Astrocyte (in vitro differentiated cells and primary cell): ENCODE data around the gene DIRAS3. TPM values are rescaled to one million over a fixed set of nuclear protein-coding genes. Genes with fewer than 3 reads are reported as not detected.

Source experiments
- DNase-seq: peaks from one replicate; pipeline ENCODE4 v3.0.0-alpha.2; 2010; ENCODE audit warnings: low read depth
- FAIRE-seq: peaks from 2 replicates; lab custom pipeline; 2011; peaks lifted over from hg19 to GRCh38; lab: Jason Lieb, UNC
- H2AFZ ChIP-seq: 2 replicates; pipeline ENCODE4 v1.6.0; 2012; ENCODE audit warnings: low read depth, low read length, inconsistent platforms
- H3K27ac ChIP-seq: 2 replicates; pipeline ENCODE4 v1.5.1; 2011; ENCODE audit warnings: low read depth, low read length, inconsistent platforms
- H3K27me3 ChIP-seq: 2 replicates; pipeline ENCODE4 v1.6.0; 2011; ENCODE audit warnings: low read length, inconsistent platforms; ENCODE audit not compliant: insufficient read depth
- H3K36me3 ChIP-seq: 2 replicates; pipeline ENCODE4 v1.5.1; 2011; ENCODE audit warnings: low read length, inconsistent platforms; ENCODE audit not compliant: insufficient read depth
- H3K4me1 ChIP-seq: 2 replicates; pipeline ENCODE4 v1.5.1; 2011; ENCODE audit warnings: low read length, inconsistent platforms; ENCODE audit not compliant: insufficient read depth
- H3K4me2 ChIP-seq: 2 replicates; pipeline ENCODE4 v1.6.0; 2012; ENCODE audit warnings: low read length, inconsistent platforms
- H3K4me3 ChIP-seq: 2 replicates; pipeline ENCODE4 v1.5.1; 2011; ENCODE audit warnings: low read depth, mild to moderate bottlenecking, low read length, inconsistent platforms; ENCODE audit not compliant: insufficient read depth
- H3K79me2 ChIP-seq: 2 replicates; pipeline ENCODE4 v1.6.0; 2012; ENCODE audit warnings: mild to moderate bottlenecking, low read length, inconsistent platforms; ENCODE audit not compliant: insufficient read depth
- H3K9ac ChIP-seq: 2 replicates; pipeline ENCODE4 v1.6.0; 2012; ENCODE audit warnings: mild to moderate bottlenecking, low read length, inconsistent platforms
- H3K9me3 ChIP-seq: 2 replicates; pipeline ENCODE4 v1.5.1; 2012; ENCODE audit warnings: low read depth, mild to moderate bottlenecking, low read length, inconsistent platforms; ENCODE audit not compliant: insufficient read depth
- H4K20me1 ChIP-seq: 2 replicates; pipeline ENCODE4 v1.6.0; 2012; ENCODE audit warnings: low read length, inconsistent platforms; ENCODE audit not compliant: insufficient read depth
- H3K27ac Mint-ChIP-seq: one replicate; pipeline ENCODE4 v1.8.0; 2021; ENCODE audit warnings: mild to moderate bottlenecking, mixed read lengths; ENCODE audit not compliant: unreplicated experiment
- H3K27me3 Mint-ChIP-seq: one replicate; pipeline ENCODE4 v1.8.0; 2021; ENCODE audit warnings: low read depth, mixed read lengths; ENCODE audit not compliant: unreplicated experiment
- H3K36me3 Mint-ChIP-seq: one replicate; pipeline ENCODE4 v1.8.0; 2021; ENCODE audit warnings: low read depth, mixed read lengths; ENCODE audit not compliant: unreplicated experiment
- H3K4me1 Mint-ChIP-seq: one replicate; pipeline ENCODE4 v1.8.0; 2021; ENCODE audit warnings: low read depth, mixed read lengths; ENCODE audit not compliant: unreplicated experiment
- H3K4me3 Mint-ChIP-seq: one replicate; pipeline ENCODE4 v1.8.0; 2021; ENCODE audit warnings: mild to moderate bottlenecking, moderate library complexity, mixed read lengths; ENCODE audit not compliant: unreplicated experiment
- H3K9me3 Mint-ChIP-seq: one replicate; pipeline ENCODE4 v1.8.0; 2021; ENCODE audit warnings: mild to moderate bottlenecking, mixed read lengths; ENCODE audit not compliant: unreplicated experiment
- CTCF ChIP-seq: IDR thresholded peaks from 2 replicates; pipeline ENCODE4 v1.5.1; 2011; ENCODE audit warnings: low read depth, mild to moderate bottlenecking, inconsistent platforms, low read length, moderate library complexity; ENCODE audit not compliant: insufficient read depth
- EZH2 ChIP-seq: IDR thresholded peaks from 2 replicates; pipeline ENCODE4 v1.6.1; 2012; ENCODE audit warnings: mild to moderate bottlenecking, low read length, inconsistent platforms; ENCODE audit not compliant: insufficient read depth
- total RNA-seq: library from RNA; stranded (reverse); gene quantifications from 2 replicates; pipeline ENCODE4 v1.2.1, GENCODE V29; 2021

The DIRAS3 gene
- total RNA-seq, 1 donor from 2014 or later: 0.52 TPM

DNA sequence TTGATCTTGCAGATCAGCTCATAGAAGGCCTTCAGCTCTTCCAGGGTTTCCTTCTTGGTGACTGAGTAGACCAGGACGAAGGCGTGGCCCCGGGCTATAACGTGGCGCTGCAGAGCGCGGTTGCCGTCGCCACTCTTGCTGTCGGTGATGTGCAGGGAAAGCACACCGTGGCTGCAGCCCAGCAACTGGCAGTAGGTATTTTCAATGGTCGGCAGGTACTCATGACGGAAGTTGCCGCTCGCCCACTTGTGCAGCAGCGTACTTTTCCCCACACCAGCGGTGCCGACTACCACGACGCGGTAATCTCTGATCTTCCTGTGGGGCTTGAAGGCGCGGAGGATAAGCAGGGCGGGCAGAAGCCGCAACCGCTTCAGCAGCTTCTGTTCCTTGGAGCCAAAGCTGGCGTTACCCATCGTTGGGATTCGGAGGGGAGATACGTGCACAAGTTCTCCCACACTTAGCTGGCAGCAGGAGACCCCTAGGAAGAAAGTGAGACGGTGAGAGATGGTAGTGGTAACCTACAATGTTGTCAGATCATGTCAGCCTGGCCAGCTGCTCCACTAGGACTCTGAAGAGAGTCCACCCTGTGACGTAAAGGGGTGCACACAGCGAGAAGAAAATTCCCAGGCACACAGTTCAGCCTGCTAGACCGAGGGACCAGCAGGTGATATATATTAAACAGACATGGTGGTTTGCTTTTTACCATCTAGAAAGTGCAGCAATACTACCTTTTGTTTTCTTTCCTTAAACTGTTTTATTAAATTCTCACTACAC, 3.4 kb downstream of the DIRAS3 start:
- H3K9me3 Mint-ChIP-seq: no peaks in the 10 kb centered on the region
- Histone ChIP-seq H2AFZ (no peak overlapping the region), H3K9ac (no peak overlapping the region), H4K20me1 (no peaks in the 10 kb centered on the region), H3K4me2 (peak overlapping the region; percentile 65), H3K27me3 (no peaks in the 10 kb centered on the region), H3K36me3 (no peaks in the 10 kb centered on the region), H3K4me3 (peak overlapping the region; percentile 27), H3K4me1 (no peaks in the 10 kb centered on the region), H3K79me2 (no peaks in the 10 kb centered on the region), H3K9me3 (no peaks in the 10 kb centered on the region), H3K27ac (no peak overlapping the region)
- H3K36me3 Mint-ChIP-seq: no peaks in the 10 kb centered on the region
- DNase-seq (peak; percentile 2), FAIRE-seq (no peak)
- no peak overlapping the region for H3K27ac Mint-ChIP-seq
- H3K4me1 Mint-ChIP-seq: no peaks in the 10 kb centered on the region
- no peak for TF ChIP-seq CTCF
- TF ChIP-seq EZH2: no peak
- H3K4me3 Mint-ChIP-seq: no peak overlapping the region
- peaks cover 10% of the 10 kb centered on the region for H3K27me3 Mint-ChIP-seq

DNA sequence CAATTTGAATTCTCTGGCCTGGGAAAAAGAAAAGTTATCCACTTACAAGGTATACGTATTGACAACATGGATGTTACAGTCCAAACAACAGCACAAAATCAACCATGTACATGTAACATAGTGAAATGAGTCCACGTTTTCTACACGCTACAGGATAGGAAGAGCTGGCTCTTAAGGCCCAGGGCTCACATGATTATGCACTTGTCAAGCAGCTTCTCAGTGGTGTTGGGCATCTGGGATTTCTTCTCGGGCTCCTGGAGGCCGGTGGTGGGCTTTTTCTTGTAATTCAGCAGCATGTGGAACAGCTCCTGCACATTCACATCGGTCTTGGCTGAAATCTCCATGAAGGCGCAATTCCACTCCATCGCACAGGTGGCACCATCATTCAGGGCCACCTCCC, 4.0 kb downstream of the DIRAS3 start:
- Histone ChIP-seq H4K20me1 (no peaks in the 10 kb centered on the region), H3K27me3 (no peaks in the 10 kb centered on the region), H3K4me1 (no peaks in the 10 kb centered on the region), H3K9ac (no peak overlapping the region), H3K9me3 (no peaks in the 10 kb centered on the region), H3K36me3 (no peaks in the 10 kb centered on the region), H3K27ac (no peak overlapping the region), H3K4me3 (no peak overlapping the region), H3K79me2 (no peaks in the 10 kb centered on the region), H3K4me2 (peak overlapping the region; percentile 65), H2AFZ (no peak overlapping the region)
- Mint-ChIP-seq H3K27ac (no peak overlapping the region), H3K27me3 (peaks cover 10% of the 10 kb centered on the region), H3K4me1 (no peaks in the 10 kb centered on the region), H3K36me3 (no peaks in the 10 kb centered on the region), H3K9me3 (no peaks in the 10 kb centered on the region), H3K4me3 (no peak overlapping the region)
- no peak for FAIRE-seq
- TF ChIP-seq CTCF (no peak), EZH2 (no peak)
- DNase-seq: no peak
